HG03135 (cell line): ENCODE results near the gene TAOK1.

Experiments
- ATAC-seq: cut with Tn5 transposase; IDR thresholded peaks from one replicate; pipeline ENCODE4 v1.9.1; 2021; ENCODE audit warnings: mild to moderate bottlenecking, moderate library complexity; ENCODE audit not compliant: unreplicated experiment

The TAOK1 gene

DNA sequence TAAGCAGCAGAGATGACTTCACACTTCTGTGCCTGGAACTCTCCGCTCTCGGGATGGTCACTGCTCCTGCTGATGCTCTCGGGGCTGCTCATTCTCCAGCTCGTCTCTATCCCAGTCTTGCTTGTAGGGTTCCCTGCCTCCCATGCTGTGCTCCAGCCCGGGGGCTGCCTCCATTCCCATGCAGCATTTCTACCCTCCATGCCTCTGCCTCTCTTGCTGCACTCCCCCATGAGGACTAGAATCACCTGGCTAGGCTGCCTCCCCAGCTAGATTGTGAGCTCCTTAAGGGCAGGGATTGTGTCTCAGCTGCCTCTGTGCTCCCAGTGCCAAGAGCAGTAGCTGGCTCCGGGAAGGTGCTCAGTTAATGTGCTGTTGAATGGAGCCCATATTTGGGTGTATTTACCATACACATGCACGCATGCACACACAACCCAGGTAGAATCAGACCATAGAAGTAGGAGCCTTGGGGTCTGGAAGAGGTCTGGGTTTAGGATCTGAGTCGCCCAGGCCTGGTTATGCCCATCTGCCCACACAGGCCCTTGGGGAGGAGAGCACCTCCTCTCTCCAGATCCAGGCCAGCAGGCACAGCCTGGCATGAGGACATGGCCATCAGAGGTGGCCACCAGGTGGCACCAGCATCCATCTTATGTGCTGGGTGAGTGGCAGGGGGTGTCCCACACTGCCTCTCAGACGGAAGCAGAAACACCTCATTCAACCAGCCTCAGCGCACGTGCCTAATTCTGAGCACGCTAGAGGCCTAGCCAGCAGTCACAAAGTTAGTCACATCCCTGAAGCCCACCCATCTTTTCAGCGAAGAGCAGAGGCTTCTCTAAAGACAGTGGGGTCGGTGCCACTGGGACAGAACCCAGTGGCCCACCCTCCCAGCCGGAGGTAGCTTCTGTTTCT, 190.0 kb downstream of the TAOK1 start:
- peak; percentile 78 for ATAC-seq

DNA sequence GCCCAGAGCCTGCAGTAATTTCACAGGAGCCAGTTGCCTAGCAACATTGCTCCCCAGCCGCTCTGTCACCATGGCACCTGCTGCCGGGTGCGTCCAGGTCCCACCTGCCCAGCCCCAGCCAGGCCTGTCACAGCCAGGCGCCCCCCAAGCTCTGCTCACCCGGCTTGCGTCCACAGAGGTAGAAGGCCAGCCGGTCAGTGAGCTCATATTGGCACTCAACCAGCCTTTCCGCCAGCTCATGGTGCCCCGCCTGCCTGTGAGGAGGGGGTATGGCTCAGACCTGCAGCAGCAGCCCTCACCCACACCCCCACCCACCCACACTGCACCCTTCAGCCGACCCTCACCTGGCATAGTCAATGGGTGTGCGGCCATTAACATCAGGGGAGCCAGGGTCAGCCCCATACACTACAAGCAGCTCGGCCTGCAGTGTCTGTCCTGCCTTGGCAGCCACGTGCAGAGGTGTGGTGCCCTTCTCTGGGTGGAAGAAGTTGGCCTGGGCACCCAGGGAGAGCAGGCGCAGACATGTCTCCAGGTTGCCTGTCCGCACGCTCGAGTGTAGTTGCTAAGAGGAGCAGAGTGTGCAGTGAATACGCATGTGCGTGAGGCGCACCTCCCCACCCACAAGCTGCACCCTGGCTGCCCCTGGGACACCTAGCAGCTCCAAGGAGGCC, 191.6 kb downstream of the TAOK1 start:
- ATAC-seq = no peak

GRCh38 chr17:29582254-29582765, 192.1 kb downstream of the TAOK1 start:
- no peak for ATAC-seq

GRCh38 chr17:29582772-29583171, 192.6 kb downstream of the TAOK1 start:
- ATAC-seq = no peak

- no peak for ATAC-seq
Observed at GRCh38 chr17:29583324-29584248, 193.4 kb downstream of the TAOK1 start.

DNA sequence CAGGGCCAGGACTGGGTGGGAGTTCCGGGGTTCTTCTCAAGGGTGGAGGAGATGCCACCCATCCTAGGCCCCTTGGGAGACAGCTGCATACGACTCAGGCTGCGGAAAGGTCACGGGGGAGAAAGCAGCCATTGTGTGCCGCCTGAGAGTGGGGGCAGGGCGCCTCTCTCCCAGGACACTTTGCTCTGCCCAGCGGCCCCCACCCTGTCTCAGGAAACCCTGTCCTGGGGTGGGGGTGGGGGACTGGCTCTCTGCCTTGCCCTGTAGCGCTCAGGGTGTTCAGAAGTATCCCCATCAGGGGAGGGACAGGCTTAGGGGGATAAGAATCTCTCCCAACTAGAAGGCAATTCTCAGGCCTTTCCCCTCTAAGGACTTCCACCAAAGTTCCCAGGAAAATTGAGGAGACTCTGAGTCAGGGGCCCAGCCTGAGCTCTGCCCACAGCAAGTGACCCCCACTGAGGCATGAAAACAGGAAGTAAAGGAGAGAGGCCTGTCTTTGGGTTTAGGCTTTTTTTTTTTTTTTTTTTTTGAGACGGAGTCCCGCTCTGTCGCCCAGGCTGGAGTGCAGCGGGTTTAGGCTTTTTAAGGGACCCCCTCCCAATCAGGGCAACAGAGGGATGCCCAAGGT, 194.4 kb downstream of the TAOK1 start:
- ATAC-seq = no peak

- ATAC-seq = no peak
Observed at GRCh38 chr17:29585080-29585751, 195.1 kb downstream of the TAOK1 start.

DNA sequence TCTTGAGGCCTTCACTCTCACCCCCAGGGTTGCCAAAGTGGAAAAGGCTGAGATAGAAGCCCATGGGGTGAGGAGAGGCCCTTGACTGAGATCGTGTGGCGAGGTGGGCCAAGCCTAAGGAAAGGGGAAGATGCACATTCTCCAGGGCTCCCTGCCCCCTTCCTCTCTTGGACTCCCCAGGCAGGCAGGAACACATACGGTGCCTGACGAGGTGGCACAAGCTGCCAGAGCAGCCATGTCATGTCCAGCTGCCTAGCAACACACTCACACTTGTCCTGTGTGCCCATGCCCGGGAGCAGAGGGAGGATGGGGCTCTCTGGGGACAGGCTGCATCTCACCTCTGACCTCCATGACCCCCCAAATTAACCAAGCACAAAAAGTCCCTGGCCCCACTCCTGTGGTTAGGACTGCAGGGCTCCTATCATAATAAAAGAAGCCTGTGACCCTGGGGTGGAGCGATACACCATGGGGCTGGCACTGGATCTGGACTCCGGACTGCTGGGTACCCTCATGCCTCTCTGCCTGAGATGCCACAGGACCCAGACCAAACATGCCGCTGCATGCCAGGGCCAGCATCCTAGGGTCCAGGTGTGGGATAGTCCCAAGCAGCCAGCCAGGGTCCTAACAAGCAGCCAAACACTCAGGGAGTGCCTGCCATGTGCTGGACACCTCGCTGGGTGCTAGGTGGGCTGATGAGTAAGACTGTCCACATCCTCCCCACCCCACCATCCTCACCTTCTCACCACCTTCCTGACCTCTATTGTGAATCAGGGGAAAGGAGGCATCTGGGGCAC, 196.7 kb downstream of the TAOK1 start:
- no peak for ATAC-seq

DNA sequence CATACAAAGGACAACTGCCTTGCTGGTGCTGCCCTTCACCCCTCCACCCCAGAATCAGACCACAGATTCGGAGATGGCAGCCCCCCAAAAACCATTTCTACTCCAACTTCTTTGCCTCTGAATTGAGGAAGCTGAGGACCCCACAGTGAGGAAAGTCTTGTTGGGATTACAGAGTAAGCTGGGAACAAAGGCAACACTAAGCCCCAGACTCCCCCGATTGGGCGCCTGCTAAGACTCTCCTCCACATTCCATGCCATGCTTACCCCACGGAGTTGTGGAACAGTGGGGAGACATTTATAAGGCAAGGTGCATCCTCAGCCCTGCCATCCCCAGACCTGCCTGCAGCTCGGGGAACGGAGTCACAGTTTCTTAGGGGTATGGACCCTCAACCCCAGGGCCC, 197.4 kb downstream of the TAOK1 start:
- ATAC-seq = no peak

DNA sequence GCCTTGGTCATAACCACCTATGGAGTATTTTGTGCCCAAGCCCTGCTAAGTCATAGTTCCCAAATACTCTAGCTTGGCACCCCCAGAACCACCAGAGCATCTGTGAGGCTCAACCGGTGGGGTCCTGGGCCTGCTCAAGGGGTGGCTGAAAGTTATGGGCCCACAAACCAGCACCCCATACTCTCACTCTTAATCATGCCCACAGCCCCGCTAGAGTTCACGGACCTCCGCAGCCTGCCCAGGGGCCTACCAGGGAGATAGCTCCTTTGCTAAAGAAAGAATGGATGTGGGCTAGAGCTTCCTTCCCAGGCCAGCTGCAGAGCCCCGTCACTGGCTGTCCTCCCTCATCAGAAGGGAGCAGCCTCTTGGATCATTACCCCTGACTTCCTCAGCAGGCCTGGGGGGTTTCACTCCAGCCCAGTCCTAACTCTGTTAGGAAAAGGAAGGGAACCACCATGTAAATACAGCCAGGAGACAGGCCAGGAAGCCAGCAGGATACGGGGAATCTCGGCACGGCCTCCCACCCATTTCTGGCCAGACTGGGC, 197.9 kb downstream of the TAOK1 start:
- no peak for ATAC-seq

DNA sequence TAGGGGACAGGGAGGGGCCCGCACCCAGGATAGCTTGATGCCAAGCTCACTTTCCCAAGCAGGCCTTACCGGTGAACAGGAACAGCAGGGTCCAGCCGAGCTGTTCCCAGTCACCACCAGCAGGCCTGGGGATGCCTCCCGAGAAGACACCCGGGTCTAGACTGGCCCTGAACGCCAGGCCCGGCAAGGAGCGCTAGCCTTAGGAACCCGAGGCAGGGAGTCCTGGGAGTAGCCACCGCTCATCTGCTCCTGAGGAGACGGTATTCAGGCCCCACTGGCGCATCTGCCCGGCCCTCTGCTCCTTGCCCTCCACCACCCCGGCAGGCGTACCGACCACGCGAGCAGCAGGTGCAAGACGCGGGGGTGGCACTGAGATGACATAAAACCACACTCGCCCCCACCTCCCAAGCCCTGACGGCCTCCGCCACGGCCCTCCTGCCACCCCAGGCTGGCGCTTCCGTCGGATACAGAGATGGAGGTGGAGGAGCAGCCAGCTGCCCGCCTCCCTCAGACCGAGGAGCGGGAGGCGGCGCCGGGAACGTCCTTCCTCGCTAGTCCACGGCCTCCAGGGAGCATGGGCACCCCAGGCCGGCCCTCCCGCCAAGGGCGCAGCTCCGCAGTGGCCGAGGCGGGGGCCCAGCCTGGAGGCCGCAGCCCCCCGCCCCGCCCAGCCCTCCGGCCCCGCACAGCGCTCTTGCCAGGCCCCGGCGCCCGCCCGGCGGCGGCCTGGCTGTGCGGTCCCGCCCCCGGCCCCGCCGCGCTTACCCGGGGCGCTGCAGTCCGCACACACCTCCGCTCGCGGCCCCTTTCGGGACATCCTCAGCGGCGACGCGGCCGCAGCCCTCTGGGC, 198.6 kb downstream of the TAOK1 start:
- ATAC-seq = peak; percentile 15

DNA sequence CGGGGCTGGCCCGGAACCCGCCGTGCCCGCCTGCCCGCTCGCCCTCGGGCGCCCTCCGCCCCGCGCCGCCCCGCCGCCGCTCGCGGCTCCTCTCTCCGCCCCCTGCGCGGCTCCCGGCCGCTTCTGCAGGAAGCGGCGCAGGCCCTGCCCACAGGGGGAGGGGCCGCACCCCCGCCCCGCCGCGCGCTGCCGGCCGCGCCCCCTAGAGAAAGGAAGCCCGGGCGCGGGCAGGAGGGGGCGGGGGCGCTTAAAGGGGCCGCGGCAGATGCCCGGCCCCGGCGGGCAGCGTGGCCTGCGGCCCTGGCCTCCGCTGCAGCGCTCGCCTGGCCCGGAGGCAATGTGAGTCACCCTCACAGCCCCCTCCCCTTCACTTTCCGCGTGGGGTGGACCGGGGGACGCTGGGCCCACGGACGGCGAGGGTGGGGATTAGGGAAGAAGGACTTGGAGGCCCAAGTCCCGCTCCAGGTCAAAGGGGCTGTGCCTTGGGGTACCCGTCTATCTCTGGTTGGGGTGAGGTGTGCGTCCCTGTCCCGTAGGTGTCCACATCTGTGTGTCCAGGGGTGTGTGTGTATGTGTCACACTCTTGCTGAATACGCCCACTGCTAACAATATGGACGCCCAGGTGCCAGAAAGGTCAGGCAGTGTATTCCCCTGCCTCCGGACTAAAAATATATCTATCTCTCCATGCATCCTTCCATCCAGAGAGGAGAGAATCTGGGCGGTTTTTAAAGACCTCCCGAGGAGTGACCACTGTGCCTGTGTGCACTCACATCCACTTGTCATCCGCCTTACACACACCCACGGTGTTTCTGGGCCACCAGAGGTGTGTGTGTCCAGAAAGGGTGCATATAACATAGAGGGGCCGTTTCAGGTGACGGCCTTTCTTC, 199.6 kb downstream of the TAOK1 start, which contains the start of gene GIT1:
Gene GIT1, minus strand, starts transcription at position 125 of the 887 bp plus-strand sequence. CDS start 270 bp downstream, outside the sequence.
- ATAC-seq = peak; percentile 55

DNA sequence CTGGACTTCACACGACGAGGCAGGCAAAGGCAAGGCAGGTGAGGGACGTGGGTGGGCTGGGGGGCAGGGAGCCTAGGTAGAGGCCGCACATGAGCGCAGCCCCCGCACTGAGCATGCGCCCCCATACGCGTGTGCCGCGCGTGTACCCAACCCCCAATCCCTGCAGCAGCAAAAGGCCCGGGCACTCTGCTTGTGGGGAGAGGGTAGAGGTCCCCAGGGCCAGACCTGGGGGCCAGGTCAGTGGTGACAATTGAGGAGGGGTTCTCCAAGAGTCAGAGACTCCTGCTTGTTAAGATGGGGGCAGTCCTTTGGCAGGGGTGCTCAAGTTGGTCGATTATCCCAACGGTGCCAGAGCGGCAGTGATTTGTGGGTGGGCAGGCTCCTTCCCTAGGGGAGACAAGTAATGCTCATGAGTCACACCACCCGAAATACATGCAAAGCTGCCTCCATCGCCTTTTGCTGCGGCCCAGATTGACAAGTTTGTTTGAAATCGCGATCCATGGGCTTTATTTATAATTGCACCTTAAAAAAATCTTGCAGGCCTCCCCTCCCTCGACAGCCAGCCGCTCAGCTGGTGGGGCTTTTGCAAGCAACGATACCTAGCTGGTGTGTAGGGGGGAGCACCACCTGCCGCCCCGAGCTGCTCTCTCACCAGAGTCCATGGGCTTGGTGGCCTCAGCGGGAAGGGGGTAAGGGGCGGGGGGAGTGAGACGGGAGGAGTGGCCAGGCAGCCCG, 200.4 kb downstream of the TAOK1 start:
- ATAC-seq = no peak

GRCh38 chr17:29591146-29591736, 201.1 kb downstream of the TAOK1 start:
- ATAC-seq = no peak

- no peak for ATAC-seq
Observed at GRCh38 chr17:29591737-29592608, 201.8 kb downstream of the TAOK1 start.
